HFF-Myc (cell line): ENCODE data around the gene ABCA2.
A peak's percentile ranks its signal among the peaks of the same experiment; 100 is the strongest.
"Not testable (repeated sequence)": the region's sequence is repeated elsewhere in the genome, so short reads cannot be mapped to it uniquely, and the experiment has no call there.

Experiments used
- DNase-seq: peaks from one replicate; pipeline ENCODE4 v3.0.0-alpha.2; 2011; ENCODE audit warnings: low read depth; ENCODE audit errors: extremely low read depth
- H3K4me3 ChIP-seq: replicated peaks from 2 replicates; pipeline ENCODE4 v1.5.1; 2011; ENCODE audit warnings: low read depth, mild to moderate bottlenecking, control low read depth, low read length
- CTCF ChIP-seq: IDR thresholded peaks from 2 replicates; pipeline ENCODE4 v1.5.1; 2012; ENCODE audit warnings: mild to moderate bottlenecking, low read depth, low read length, control low read depth; ENCODE audit errors: missing control alignments

The ABCA2 gene

GRCh38 chr9:137037483-137037882, 9.4 kb upstream of the ABCA2 start:
- no peak for TF ChIP-seq CTCF
- no peak overlapping the region for H3K4me3 ChIP-seq
- DNase-seq: no peak

- DNase-seq: no peak
- TF ChIP-seq CTCF: no peak
- H3K4me3 ChIP-seq: no peak overlapping the region
Observed at GRCh38 chr9:137037035-137037434, 9.0 kb upstream of the ABCA2 start.

GRCh38 chr9:137035937-137036336, 7.9 kb upstream of the ABCA2 start:
- no peak overlapping the region for H3K4me3 ChIP-seq
- DNase-seq: no peak
- TF ChIP-seq CTCF: no peak

GRCh38 chr9:137035507-137035834, 7.4 kb upstream of the ABCA2 start:
- no peak for TF ChIP-seq CTCF

GRCh38 chr9:137034709-137035506, 6.9 kb upstream of the ABCA2 start:
- TF ChIP-seq CTCF: peak; percentile 92
- peak; percentile 49 for DNase-seq

More at GRCh38 chr9:137035507-137035834, 7.4 kb upstream of the ABCA2 start:
- no peak for DNase-seq
- H3K4me3 ChIP-seq: no peak overlapping the region

GRCh38 chr9:137034039-137034708, 6.1 kb upstream of the ABCA2 start:
- no peak for DNase-seq
- H3K4me3 ChIP-seq: no peak overlapping the region

More at GRCh38 chr9:137034709-137035506, 6.9 kb upstream of the ABCA2 start:
- H3K4me3 ChIP-seq: no peak overlapping the region

GRCh38 chr9:137033481-137033880, 5.4 kb upstream of the ABCA2 start:
- not testable (repeated sequence) for DNase-seq, H3K4me3 ChIP-seq

More at GRCh38 chr9:137034039-137034708, 6.1 kb upstream of the ABCA2 start:
- TF ChIP-seq CTCF: no peak
